Epithelial cell of esophagus (primary cell): Measurements from ENCODE around the gene UEVLD.
"Not testable (repeated sequence)": the region's sequence is repeated elsewhere in the genome, so short reads cannot be mapped to it uniquely, and the experiment has no call there.

ENCODE experiments used
- DNase-seq: peaks from one replicate; pipeline ENCODE4 v3.0.0; 2010; ENCODE audit warnings: low read depth
- H3K4me3 ChIP-seq: 2 replicates; pipeline ENCODE4 v1.5.1; 2011; ENCODE audit warnings: mild to moderate bottlenecking, low read length, control low read depth
- CTCF ChIP-seq: IDR thresholded peaks from 2 replicates; pipeline ENCODE4 v1.5.1; 2011; ENCODE audit warnings: low read depth, mild to moderate bottlenecking, low read length, control low read depth, inconsistent platforms; ENCODE audit not compliant: insufficient read depth; ENCODE audit errors: missing control alignments

The UEVLD gene

GRCh38 chr11:18608376-18608775 is 19.8 kb upstream of the UEVLD start:
- no peak for DNase-seq
- no peak overlapping the region for H3K4me3 ChIP-seq
- TF ChIP-seq CTCF: no peak

GRCh38 chr11:18600915-18601569 is 12.5 kb upstream of the UEVLD start:
- no peak for TF ChIP-seq CTCF
- DNase-seq: no peak

GRCh38 chr11:18599739-18600230 is 11.3 kb upstream of the UEVLD start, which contains the start of gene MISFA:
Gene MISFA, plus strand, starts transcription at chr11:18599789. Its CDS starts 140 bp downstream, at chr11:18599929.
- H3K4me3 ChIP-seq: no peak within 1 kb of the TSS
- TF ChIP-seq CTCF: no peak
- DNase-seq: no peak

More at GRCh38 chr11:18600915-18601569, 12.5 kb upstream of the UEVLD start:
- no peak overlapping the region for H3K4me3 ChIP-seq

GRCh38 chr11:18594999-18595749 is 6.6 kb upstream of the UEVLD start:
- TF ChIP-seq CTCF: no peak
- H3K4me3 ChIP-seq: no peak overlapping the region
- peak; percentile 94 for DNase-seq

- DNase-seq, H3K4me3 ChIP-seq: not testable (repeated sequence)
These were observed 5.6 kb upstream of the UEVLD start for GRCh38 chr11:18594088-18594487.

- no peak for TF ChIP-seq CTCF
- no peak overlapping the region for H3K4me3 ChIP-seq
- no peak for DNase-seq
These were observed 2.0 kb upstream of the UEVLD start for GRCh38 chr11:18590571-18590970.

GRCh38 chr11:18581825-18582224 is 6.7 kb downstream of the UEVLD start:
- H3K4me3 ChIP-seq: no peak overlapping the region
- no peak for DNase-seq
- TF ChIP-seq CTCF: no peak
